Gastrocnemius medialis (tissue), 4 donors: ENCODE results near the gene AK8. TPM values are rescaled to one million over a fixed set of nuclear protein-coding genes. Genes with fewer than 3 reads are reported as not detected.

Source experiments
- ATAC-seq, 2 donors: fragments of 150-250 bp; one replicate each; pipeline ENCODE4 v1.9.1; 2016
- DNase-seq, 2 donors: peaks; one replicate each; pipeline ENCODE4 v3.0.0-alpha.2; 2019
- H3K27ac ChIP-seq, 4 donors: fragments of 200-600 bp; sonication (generic); 1 replicate in 1 of 4; 2 replicates in 3 of 4; pipeline ENCODE4 v1.5.1; 2016 to 2018; ENCODE audit warnings: mild to moderate bottlenecking in 2 of 4, moderate library complexity in 1 of 4
- H3K27me3 ChIP-seq, 3 donors: fragments of 200-600 bp; sonication (generic) in 2 of 3; 1 replicate in 1 of 3; 2 replicates in 2 of 3; pipeline versions ENCODE4 v1.5.1 to v1.6.0; 2016 to 2019; ENCODE audit warnings: mild to moderate bottlenecking in 1 of 3, moderate library complexity in 1 of 3
- H3K36me3 ChIP-seq, 2 donors: fragments of 200-600 bp; sonication (generic) in 1 of 2; one replicate each; pipeline ENCODE4 v1.5.1; 2017 to 2018
- H3K4me1 ChIP-seq, 2 donors: fragments of 200-600 bp; sonication (generic) in 1 of 2; one replicate each; pipeline ENCODE4 v1.5.1; 2016 to 2017; ENCODE audit warnings: mild to moderate bottlenecking in 2 of 2
- H3K4me3 ChIP-seq, 4 donors: fragments of 200-600 bp; sonication (generic) in 3 of 4; 1 replicate in 1 of 4; 2 replicates in 3 of 4; pipeline ENCODE4 v1.5.1; 2016 to 2019; ENCODE audit warnings: mild to moderate bottlenecking in 2 of 4
- H3K9me3 ChIP-seq, 3 donors: fragments of 200-600 bp; sonication (generic) in 2 of 3; 1 replicate in 1 of 3; 2 replicates in 2 of 3; pipeline ENCODE4 v1.5.1; 2016 to 2019
- CTCF ChIP-seq, 5 experiments: fragments of 450-650 bp in 3 of 5; fragments of 200-600 bp in 2 of 5; sonication (generic) in 2 of 5; IDR thresholded peaks in 4 of 5; conservative IDR thresholded peaks in 1 of 5; 1 replicate in 4 of 5; 2 replicates in 1 of 5; pipeline ENCODE4 v1.5.1; 2016 to 2019; ENCODE audit warnings: antibody characterized with exemption in 5 of 5, mild to moderate bottlenecking in 3 of 5, moderate library complexity in 3 of 5
- POLR2A ChIP-seq, 2 donors: fragments of 450-650 bp; IDR thresholded peaks; one replicate each; pipeline ENCODE4 v1.6.1; 2017; ENCODE audit warnings: antibody characterized with exemption in 2 of 2, mild to moderate bottlenecking in 2 of 2, moderate library complexity in 2 of 2
- in situ Hi-C, 4 donors: fragments of 200-750 bp; cut with MboI; loops; one replicate each; pipeline versions ENCODE4 v1.15.0 to v1.8.0; 2017; ENCODE audit warnings: low sequenced_read_pairs in 4 of 4
- intact Hi-C: fragments of 100-400 bp; cut with DNase I; formaldehyde crosslinking; loops from one replicate; pipeline ENCODE4 v1.15.1; 2023; ENCODE audit warnings: low total_unique reads
- total RNA-seq, 4 donors: library from RNA; depleted of rRNA; stranded (reverse); fragments of >200 nt; gene quantifications; one replicate each; pipeline versions ENCODE4 v1.1.0 to v1.2.3, GENCODE V29; 2016

The AK8 gene
- total RNA-seq, 4 donors from 2014 or later: not detected

DNA sequence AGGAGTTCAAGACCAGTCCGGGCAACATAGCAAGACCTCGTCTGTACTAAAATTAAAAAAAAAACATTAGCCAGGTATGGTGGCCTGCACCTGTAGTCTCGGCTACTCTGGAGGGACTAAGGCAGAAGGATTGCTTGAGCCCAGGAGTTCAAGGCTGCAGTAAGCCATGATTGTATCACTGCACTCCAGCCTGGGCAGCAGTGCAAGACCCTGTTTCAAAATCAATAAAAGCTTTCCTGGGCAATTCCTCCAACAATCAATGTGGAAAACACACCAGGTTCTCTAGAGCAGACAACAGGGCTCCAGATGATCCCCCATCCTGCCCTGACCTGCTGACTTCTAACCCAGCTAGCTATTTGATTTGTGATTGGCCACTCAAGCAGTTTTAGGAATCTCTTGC is 1.2 kb downstream of the AK8 start:
- peaks cover 0 to 10% of the 10 kb centered on the region in 2 donors for H3K4me1 ChIP-seq
- no peak for TF ChIP-seq POLR2A (IDR thresholded peaks at IDR 0.05)
- no peak for TF ChIP-seq CTCF (IDR thresholded peaks at IDR 0.05 in 4 of 5, conservative IDR thresholded peaks at IDR 0.05 in 1 of 5)
- DNase-seq (no peak), ATAC-seq (no peak)
- no peak overlapping the region for H3K27ac ChIP-seq
- H3K4me3 ChIP-seq: no peak overlapping the region
- intact Hi-C loops: no loop called here
- in situ Hi-C loops: no loop called here
- no peaks in the 10 kb centered on the region for H3K36me3 ChIP-seq
- no peaks in the 10 kb centered on the region for H3K9me3 ChIP-seq
- peaks cover 0 to 6% (median 5%) of the 10 kb centered on the region in 3 donors for H3K27me3 ChIP-seq

DNA sequence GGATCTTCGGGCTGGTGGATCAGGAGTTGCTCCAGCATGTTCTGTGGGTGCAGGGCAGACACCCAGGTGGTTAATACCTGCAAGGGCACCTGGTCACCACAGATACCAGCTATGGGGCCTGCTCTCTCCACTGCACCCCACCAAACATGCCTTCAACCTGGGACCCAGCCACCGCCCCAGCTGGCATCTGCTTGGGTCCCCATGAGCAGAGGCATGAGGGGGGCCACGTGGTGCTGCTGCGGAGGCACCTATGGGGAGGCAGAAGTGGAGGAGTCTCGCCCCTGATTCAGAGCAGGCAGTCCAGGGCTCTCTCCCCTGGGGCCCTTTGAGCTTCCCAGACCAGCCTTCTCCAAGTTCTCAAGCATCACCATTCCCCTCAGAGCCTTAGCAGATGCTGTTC is 2.9 kb downstream of the AK8 start:
- Histone ChIP-seq H3K27ac (no peak overlapping the region), H3K4me1 (peaks cover 0 to 10% of the 10 kb centered on the region in 2 donors), H3K4me3 (no peak overlapping the region), H3K27me3 (peaks cover 0 to 9% (median 5%) of the 10 kb centered on the region in 3 donors), H3K36me3 (no peaks in the 10 kb centered on the region), H3K9me3 (no peaks in the 10 kb centered on the region)
- ATAC-seq (no peak), DNase-seq (no peak)
- in situ Hi-C loops: no loop called here
- intact Hi-C loops: no loop called here
- TF ChIP-seq CTCF (IDR thresholded peaks at IDR 0.05 in 4 of 5, conservative IDR thresholded peaks at IDR 0.05 in 1 of 5) (no peak), POLR2A (IDR thresholded peaks at IDR 0.05) (no peak)

- in situ Hi-C loops (no loop called here), intact Hi-C loops (no loop called here)
- Histone ChIP-seq H3K9me3 (no peaks in the 10 kb centered on the region), H3K4me3 (no peak overlapping the region), H3K36me3 (no peaks in the 10 kb centered on the region), H3K27me3 (peaks cover 0 to 8% (median under 1%) of the 10 kb centered on the region in 3 donors), H3K4me1 (peaks cover 0 to 5% of the 10 kb centered on the region in 2 donors), H3K27ac (no peak overlapping the region)
- TF ChIP-seq POLR2A (IDR thresholded peaks at IDR 0.05) (no peak), CTCF (IDR thresholded peaks at IDR 0.05 in 4 of 5, conservative IDR thresholded peaks at IDR 0.05 in 1 of 5) (no peak)
- no peak for DNase-seq
- no peak for ATAC-seq
Observed at GRCh38 chr9:132873403-132873802, 4.7 kb downstream of the AK8 start.

DNA sequence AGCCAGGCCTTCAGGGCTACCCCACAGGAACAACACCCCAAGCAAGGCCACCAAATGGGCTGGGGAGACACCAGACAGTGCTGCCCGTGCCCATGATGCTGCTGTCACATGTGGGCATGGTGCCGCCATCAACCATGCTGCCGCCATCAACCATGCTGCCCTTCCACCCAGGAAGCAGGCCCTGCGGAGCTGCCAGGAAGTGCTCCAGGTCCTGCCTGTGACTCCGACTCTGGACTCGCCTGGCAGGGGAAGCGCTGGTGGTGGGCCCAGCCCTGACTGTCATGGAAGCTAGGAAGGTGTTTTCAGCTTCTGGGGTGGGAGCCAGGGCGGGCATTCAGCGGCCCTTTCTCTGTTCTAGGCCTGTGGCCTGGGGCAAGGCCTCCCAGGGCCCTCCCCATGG is 8.8 kb downstream of the AK8 start:
- Histone ChIP-seq H3K36me3 (no peaks in the 10 kb centered on the region), H3K4me1 (no peaks in the 10 kb centered on the region), H3K27ac (no peak overlapping the region), H3K9me3 (no peaks in the 10 kb centered on the region), H3K4me3 (no peak overlapping the region), H3K27me3 (peaks cover 0 to 3% (median 0%) of the 10 kb centered on the region in 3 donors)
- in situ Hi-C loops: no loop called here
- DNase-seq (no peak), ATAC-seq (no peak)
- intact Hi-C loops: no loop called here
- TF ChIP-seq POLR2A (IDR thresholded peaks at IDR 0.05): no peak
- TF ChIP-seq CTCF (IDR thresholded peaks at IDR 0.05 in 4 of 5, conservative IDR thresholded peaks at IDR 0.05 in 1 of 5): no peak

DNA sequence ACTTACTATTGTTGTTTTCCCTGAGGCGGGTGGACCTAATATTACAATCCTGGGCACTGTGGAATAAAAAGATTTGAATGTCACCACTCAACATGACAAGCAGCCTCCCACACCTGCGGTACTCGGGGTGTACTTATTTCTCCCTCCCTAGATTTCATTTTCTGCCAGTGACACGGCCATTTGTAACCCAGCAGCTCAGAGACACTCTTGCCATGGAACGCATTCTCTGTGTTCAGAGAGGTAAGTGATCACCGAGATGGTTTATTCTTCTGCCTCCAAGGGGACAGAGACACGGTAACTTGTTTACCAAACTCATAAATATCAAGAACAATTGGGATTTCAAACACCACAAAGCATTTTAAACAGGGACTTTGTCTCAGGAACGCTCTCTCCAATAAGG is 11.2 kb downstream of the AK8 start:
- no peaks in the 10 kb centered on the region for H3K4me1 ChIP-seq
- no peak overlapping the region for H3K27ac ChIP-seq
- no peaks in the 10 kb centered on the region for H3K9me3 ChIP-seq
- no peak overlapping the region for H3K4me3 ChIP-seq
- ATAC-seq: no peak
- intact Hi-C loops (no loop called here), in situ Hi-C loops (no loop called here)
- H3K36me3 ChIP-seq: no peaks in the 10 kb centered on the region
- DNase-seq: no peak
- H3K27me3 ChIP-seq: peaks cover 0 to 3% (median 0%) of the 10 kb centered on the region in 3 donors
- TF ChIP-seq POLR2A (IDR thresholded peaks at IDR 0.05): no peak
- TF ChIP-seq CTCF (IDR thresholded peaks at IDR 0.05 in 4 of 5, conservative IDR thresholded peaks at IDR 0.05 in 1 of 5): no peak
